CD8-positive, alpha-beta memory T cell (primary cell): ENCODE results near the gene RBM17. TPM values are rescaled to one million over a fixed set of nuclear protein-coding genes. Genes with fewer than 3 reads are reported as not detected.

Experiments used
- CTCF ChIA-PET: fragments of 350-600 bp; sonication (Branson Sonifier 250); formaldehyde crosslinking; loops from one replicate; lab custom pipeline; 2021; ENCODE audit warnings: antibody characterized with exemption; lab: Charles Lee
- POLR2A ChIA-PET: fragments of 350-600 bp; sonication (Branson Sonifier 250); formaldehyde crosslinking; loops from one replicate; lab custom pipeline; 2021; ENCODE audit warnings: antibody characterized with exemption; lab: Charles Lee
- DNase-seq, 5 donors: peaks; one replicate each; pipeline versions ENCODE4 v3.0.0 to v3.0.0-alpha.2; 2020 to 2022; ENCODE audit warnings: mixed read lengths in 1 of 5
- H3K27ac ChIP-seq: one replicate; pipeline ENCODE4 v1.7.0; 2013; ENCODE audit warnings: low read depth, mild to moderate bottlenecking, low read length, moderate library complexity
- H3K27me3 ChIP-seq: 2 replicates; pipeline ENCODE4 v1.7.0; 2013; ENCODE audit warnings: low read length, mild to moderate bottlenecking; ENCODE audit not compliant: insufficient read depth, poor library complexity, severe bottlenecking
- H3K36me3 ChIP-seq: 2 replicates; pipeline ENCODE4 v1.7.0; 2013; ENCODE audit warnings: mild to moderate bottlenecking, low read length, moderate library complexity; ENCODE audit not compliant: insufficient read depth
- H3K4me1 ChIP-seq: 2 replicates; pipeline ENCODE4 v1.7.0; 2013; ENCODE audit warnings: mild to moderate bottlenecking, low read length, moderate library complexity; ENCODE audit not compliant: insufficient read depth
- H3K4me3 ChIP-seq: 2 replicates; pipeline ENCODE4 v1.7.0; 2013; ENCODE audit warnings: mild to moderate bottlenecking, low read length
- H3K9me3 ChIP-seq: 2 replicates; pipeline ENCODE4 v1.7.0; 2013; ENCODE audit warnings: mild to moderate bottlenecking, low read length
- H3K27ac Mint-ChIP-seq, 8 donors: one replicate each; pipeline ENCODE4 v1.8.0; 2020 to 2021; ENCODE audit warnings: mixed read lengths in 8 of 8, mild to moderate bottlenecking in 6 of 8, inconsistent platforms in 3 of 8, moderate library complexity in 3 of 8
- H3K27me3 Mint-ChIP-seq, 2 donors: one replicate each; pipeline ENCODE4 v1.8.0; 2020 to 2021; ENCODE audit warnings: mixed read lengths in 2 of 2, mild to moderate bottlenecking in 1 of 2, moderate library complexity in 1 of 2
- H3K36me3 Mint-ChIP-seq, 3 donors: one replicate each; pipeline ENCODE4 v1.8.0; 2020 to 2021; ENCODE audit warnings: mixed read lengths in 3 of 3, inconsistent platforms in 1 of 3, mild to moderate bottlenecking in 1 of 3
- H3K4me1 Mint-ChIP-seq, 3 donors: one replicate each; pipeline ENCODE4 v1.8.0; 2020 to 2021; ENCODE audit warnings: mixed read lengths in 3 of 3, inconsistent platforms in 1 of 3, mild to moderate bottlenecking in 1 of 3
- H3K4me3 Mint-ChIP-seq, 7 donors: one replicate each; pipeline ENCODE4 v1.8.0; 2020 to 2021; ENCODE audit warnings: mixed read lengths in 7 of 7, mild to moderate bottlenecking in 6 of 7, moderate library complexity in 4 of 7, inconsistent platforms in 2 of 7
- H3K9me3 Mint-ChIP-seq, 5 donors: one replicate each; pipeline ENCODE4 v1.8.0; 2020 to 2022; ENCODE audit warnings: mixed read lengths in 5 of 5, mild to moderate bottlenecking in 3 of 5, moderate library complexity in 2 of 5, inconsistent platforms in 1 of 5
- polyA plus RNA-seq: library from polyadenylated mRNA; unstranded; fragments of 300-500 nt; fragmentation: Illumina TruSeq; gene quantifications from one replicate; pipeline ENCODE4 v1.2.3, GENCODE V29; 2021
- total RNA-seq, 2 experiments: library from RNA; stranded (reverse); gene quantifications; one replicate each; pipeline ENCODE4 v1.2.3, GENCODE V29; 2021

Gene RBM17
- total and polyA plus RNA-seq, 3 experiments from 2014 or later: 91.8 to 282 (median 269) TPM

DNA sequence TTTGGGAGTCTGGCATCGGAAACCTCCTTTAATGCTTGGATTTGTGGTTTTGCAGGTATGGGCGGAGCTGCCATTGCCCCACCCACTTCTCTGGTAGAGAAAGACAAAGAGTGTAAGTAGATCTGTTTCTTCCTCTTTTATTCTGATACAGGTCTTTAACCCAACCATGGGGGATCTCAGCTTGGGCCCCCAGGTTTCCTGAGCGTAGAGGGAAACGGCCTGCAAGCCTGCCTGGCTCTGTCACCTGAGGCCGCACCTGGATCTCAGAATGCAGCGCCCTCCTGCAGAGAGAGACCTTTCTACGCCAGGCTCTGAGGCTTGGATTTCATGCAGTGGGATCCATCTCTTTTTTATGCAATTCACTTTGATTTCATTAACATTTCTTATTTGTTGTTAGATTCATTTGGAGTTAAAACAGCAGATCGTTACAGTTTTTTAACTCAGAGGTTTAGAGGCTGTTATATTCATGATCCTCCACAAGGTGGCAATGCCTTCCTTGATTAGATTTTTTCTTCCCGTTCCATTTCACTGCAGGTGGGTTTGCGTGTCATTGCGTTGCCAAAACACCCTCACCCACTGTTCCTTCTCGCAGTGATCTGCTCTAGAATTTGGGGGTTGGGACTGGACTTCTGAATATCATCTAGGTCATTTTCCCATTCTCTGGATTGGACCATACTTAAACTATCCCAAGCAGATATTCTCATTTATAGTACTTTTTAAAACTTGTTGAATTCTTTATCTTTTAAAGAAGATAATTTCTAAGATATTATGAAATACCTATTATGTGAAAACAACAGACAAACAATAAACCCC lies 20.0 kb downstream of the RBM17 start:
- H3K4me3 Mint-ChIP-seq: peak overlapping the region in 5 of 7 donors; percentile 57 to 73 (median 62)
- no peaks in the 10 kb centered on the region for H3K9me3 Mint-ChIP-seq
- H3K4me1 Mint-ChIP-seq: peaks cover 25 to 43% (median 33%) of the 10 kb centered on the region in 3 donors
- peaks cover 0 to 1% of the 10 kb centered on the region in 2 donors for H3K27me3 Mint-ChIP-seq
- H3K36me3 Mint-ChIP-seq: peaks cover 15 to 91% (median 40%) of the 10 kb centered on the region in 3 donors
- no peak overlapping the region for H3K27ac ChIP-seq
- H3K4me1 ChIP-seq: peaks cover 10% of the 10 kb centered on the region
- H3K27me3 ChIP-seq: no peaks in the 10 kb centered on the region
- CTCF ChIA-PET: interaction anchor here (0.8 to 4.6 kb wide), 9 partner anchors 20 to 301 kb away, joined by 3 to 25 read pairs (median 6); partner anchors contain the start of gene PFKFB3
- H3K36me3 ChIP-seq: peaks cover 67% of the 10 kb centered on the region
- H3K9me3 ChIP-seq: no peaks in the 10 kb centered on the region
- H3K27ac Mint-ChIP-seq: peak overlapping the region; percentile 68 to 94 (median 86)
- H3K4me3 ChIP-seq: no peak overlapping the region
- POLR2A ChIA-PET: no interaction called here
- peak in 3 of 5 donors; percentile 22 to 54 (median 45) for DNase-seq

DNA sequence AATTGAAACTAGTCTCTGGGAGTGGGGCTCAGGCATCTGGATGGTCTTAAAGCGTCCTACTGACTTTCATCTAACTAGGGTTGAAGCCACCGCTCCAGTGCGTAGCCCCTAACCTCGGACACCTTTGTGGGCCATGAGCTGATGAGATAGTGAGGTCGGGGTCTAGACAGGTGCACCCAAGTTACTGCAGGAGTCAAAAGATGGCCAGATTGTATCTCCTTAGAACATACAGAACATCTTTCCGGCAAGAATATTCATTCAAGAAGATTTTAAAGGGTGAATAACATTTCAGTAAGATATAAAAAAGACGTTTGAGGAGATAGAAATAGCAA lies 20.6 kb downstream of the RBM17 start:
- Histone ChIP-seq H3K27ac (no peak overlapping the region), H3K9me3 (no peaks in the 10 kb centered on the region), H3K4me1 (peaks cover 10% of the 10 kb centered on the region), H3K36me3 (peaks cover 71% of the 10 kb centered on the region), H3K4me3 (no peak overlapping the region), H3K27me3 (no peaks in the 10 kb centered on the region)
- H3K27me3 Mint-ChIP-seq: peaks cover 0 to 1% of the 10 kb centered on the region in 2 donors
- H3K9me3 Mint-ChIP-seq: no peaks in the 10 kb centered on the region
- H3K36me3 Mint-ChIP-seq: peaks cover 17 to 92% (median 45%) of the 10 kb centered on the region in 3 donors
- CTCF ChIA-PET: interaction anchor here (1.3 to 4.6 kb wide), 5 partner anchors 19 to 297 kb away, joined by 3 to 25 read pairs (median 8); partner anchors contain the start of gene PFKFB3
- POLR2A ChIA-PET: no interaction called here
- peaks cover 23 to 37% (median 28%) of the 10 kb centered on the region in 3 donors for H3K4me1 Mint-ChIP-seq
- no peak for DNase-seq
- H3K4me3 Mint-ChIP-seq: peak overlapping the region; percentile 3 to 67 (median 49)
- H3K27ac Mint-ChIP-seq: peak overlapping the region in 6 of 8 donors; percentile 57 to 94 (median 84)

DNA sequence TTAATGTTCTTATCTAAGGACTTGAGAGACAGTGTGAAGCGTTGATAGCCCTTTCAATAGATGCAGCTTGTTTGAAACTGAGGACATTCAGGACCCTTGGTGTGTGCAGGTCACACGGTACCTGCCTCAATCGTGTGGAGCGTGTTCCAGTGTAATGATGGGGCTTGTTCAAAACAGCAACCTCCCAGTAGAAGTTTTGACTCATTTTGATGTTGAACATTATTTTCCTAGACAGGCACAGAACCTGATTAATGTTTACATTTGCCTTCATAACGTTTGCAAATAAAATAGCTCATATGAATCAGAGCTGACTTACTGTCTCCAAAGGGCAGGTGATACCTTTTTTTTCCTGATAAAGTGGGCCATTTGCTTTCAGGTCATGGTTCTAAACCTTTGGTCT lies 21.3 kb downstream of the RBM17 start:
- Histone ChIP-seq H3K4me1 (peaks cover 10% of the 10 kb centered on the region), H3K4me3 (no peak overlapping the region), H3K9me3 (no peaks in the 10 kb centered on the region), H3K36me3 (peaks cover 73% of the 10 kb centered on the region), H3K27ac (no peak overlapping the region), H3K27me3 (no peaks in the 10 kb centered on the region)
- H3K4me3 Mint-ChIP-seq: peak overlapping the region; percentile 3 to 67 (median 49)
- peak overlapping the region in 7 of 8 donors; percentile 57 to 94 (median 82) for H3K27ac Mint-ChIP-seq
- no peaks in the 10 kb centered on the region for H3K9me3 Mint-ChIP-seq
- ChIA-PET POLR2A (no interaction called here), CTCF (interaction anchor here (1.3 to 4.6 kb wide), 7 partner anchors 34 to 300 kb away, joined by 3 to 25 read pairs (median 8); partner anchors contain the start of gene PFKFB3)
- DNase-seq: no peak
- peaks cover 0 to 1% of the 10 kb centered on the region in 2 donors for H3K27me3 Mint-ChIP-seq
- peaks cover 17 to 93% (median 43%) of the 10 kb centered on the region in 3 donors for H3K36me3 Mint-ChIP-seq
- H3K4me1 Mint-ChIP-seq: peaks cover 23 to 30% (median 28%) of the 10 kb centered on the region in 3 donors

DNA sequence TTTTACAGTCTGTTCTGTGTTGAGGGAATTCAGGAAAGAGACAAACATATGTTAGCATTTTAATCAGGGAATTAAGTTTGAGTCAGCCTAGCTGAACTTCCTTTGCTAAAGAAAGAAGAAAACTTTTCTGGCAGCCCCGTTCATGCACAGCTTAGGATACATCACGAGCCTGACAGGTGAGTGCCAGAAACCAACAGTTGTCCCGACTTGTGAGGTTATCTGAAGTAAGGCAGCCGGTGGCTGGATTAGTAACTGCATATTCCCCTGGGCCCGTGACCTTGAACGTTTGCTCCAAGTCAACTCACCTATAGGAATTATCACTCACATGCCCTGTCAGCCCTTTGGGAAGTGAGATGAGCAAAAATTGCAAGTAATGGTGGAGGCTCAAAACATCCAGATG lies 24.1 kb downstream of the RBM17 start:
- CTCF ChIA-PET: interaction anchor here (1.2 to 3.1 kb wide), 2 partner anchors 60 to 90 kb away, joined by 3 to 16 read pairs; partner anchors contain the start of gene PFKFB3
- H3K36me3 Mint-ChIP-seq: peaks cover 17 to 88% (median 43%) of the 10 kb centered on the region in 3 donors
- Histone ChIP-seq H3K36me3 (peaks cover 61% of the 10 kb centered on the region), H3K27ac (no peak overlapping the region), H3K27me3 (no peaks in the 10 kb centered on the region), H3K4me1 (peaks cover 10% of the 10 kb centered on the region), H3K9me3 (no peaks in the 10 kb centered on the region), H3K4me3 (no peak overlapping the region)
- DNase-seq: no peak
- no peaks in the 10 kb centered on the region for H3K9me3 Mint-ChIP-seq
- POLR2A ChIA-PET: no interaction called here
- peaks cover 0 to 1% of the 10 kb centered on the region in 2 donors for H3K27me3 Mint-ChIP-seq
- peak overlapping the region in 1 of 8 donors; percentile 39 for H3K27ac Mint-ChIP-seq
- H3K4me3 Mint-ChIP-seq: no peak overlapping the region
- peaks cover 23 to 28% (median 27%) of the 10 kb centered on the region in 3 donors for H3K4me1 Mint-ChIP-seq

DNA sequence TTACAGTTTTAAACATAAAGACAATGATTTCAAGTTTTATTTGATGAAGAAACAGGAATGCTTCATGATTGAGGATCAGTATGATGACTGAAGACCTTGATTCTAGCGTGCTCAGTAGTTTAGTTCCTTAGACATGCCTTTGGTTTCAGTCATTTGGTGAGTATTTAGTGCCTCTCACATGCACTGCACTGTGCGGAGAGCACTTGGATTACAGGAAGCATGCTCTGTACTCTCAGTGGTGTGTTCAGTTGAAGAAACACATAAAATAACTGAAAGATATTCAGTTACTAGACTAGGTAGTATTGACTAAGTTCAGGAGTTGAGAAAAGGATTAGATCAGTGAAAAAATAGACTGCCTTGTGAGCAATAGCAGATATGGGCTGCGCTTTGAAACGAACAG lies 25.5 kb downstream of the RBM17 start:
- H3K27me3 Mint-ChIP-seq: peaks cover 0 to 1% of the 10 kb centered on the region in 2 donors
- POLR2A ChIA-PET: no interaction called here
- no peak overlapping the region for H3K27ac ChIP-seq
- no peak for DNase-seq
- H3K36me3 Mint-ChIP-seq: peaks cover 17 to 76% (median 36%) of the 10 kb centered on the region in 3 donors
- H3K36me3 ChIP-seq: peaks cover 51% of the 10 kb centered on the region
- H3K9me3 ChIP-seq: no peaks in the 10 kb centered on the region
- peak overlapping the region in 4 of 8 donors; percentile 46 to 76 (median 66) for H3K27ac Mint-ChIP-seq
- CTCF ChIA-PET: interaction anchor here (1.0 to 1.2 kb wide), 2 partner anchors 59 to 288 kb away, joined by 3 read pairs; no protein-coding TSS in a partner anchor
- H3K4me1 ChIP-seq: no peaks in the 10 kb centered on the region
- peaks cover 13 to 15% (median 14%) of the 10 kb centered on the region in 3 donors for H3K4me1 Mint-ChIP-seq
- no peak overlapping the region for H3K4me3 ChIP-seq
- H3K27me3 ChIP-seq: no peaks in the 10 kb centered on the region
- no peak overlapping the region for H3K4me3 Mint-ChIP-seq
- H3K9me3 Mint-ChIP-seq: no peaks in the 10 kb centered on the region

DNA sequence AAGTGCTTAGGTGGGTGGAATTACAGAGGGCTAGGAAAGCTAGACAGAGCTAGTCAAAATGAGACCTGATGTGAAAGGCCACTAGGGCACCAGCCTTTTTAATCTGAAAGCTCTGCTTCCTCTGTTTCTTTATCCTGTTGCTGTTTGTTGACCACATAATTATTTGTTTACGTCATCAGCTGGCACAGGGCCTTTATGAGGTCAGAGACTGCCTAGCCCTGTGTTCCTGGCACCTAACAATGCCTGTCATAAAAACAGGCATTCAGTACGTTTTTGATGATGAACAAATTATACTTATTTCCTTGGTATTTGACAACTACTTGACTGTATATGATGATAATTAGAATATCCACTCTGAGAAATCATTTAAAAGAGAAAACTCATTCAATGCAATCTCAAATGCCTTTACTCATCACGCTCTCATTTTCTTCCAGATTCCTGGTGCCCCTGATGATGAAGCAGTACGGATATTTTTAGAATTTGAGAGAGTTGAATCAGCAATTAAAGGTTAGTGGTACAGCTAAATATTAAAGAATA lies 26.0 kb downstream of the RBM17 start:
- Histone ChIP-seq H3K27me3 (no peaks in the 10 kb centered on the region), H3K36me3 (peaks cover 50% of the 10 kb centered on the region), H3K9me3 (no peaks in the 10 kb centered on the region), H3K27ac (no peak overlapping the region), H3K4me1 (no peaks in the 10 kb centered on the region), H3K4me3 (no peak overlapping the region)
- Mint-ChIP-seq H3K27me3 (peaks cover 0 to under 1% of the 10 kb centered on the region in 2 donors), H3K9me3 (no peaks in the 10 kb centered on the region), H3K36me3 (peaks cover 16 to 70% (median 32%) of the 10 kb centered on the region in 3 donors), H3K4me1 (peaks cover 8 to 9% (median 9%) of the 10 kb centered on the region in 3 donors), H3K4me3 (no peak overlapping the region), H3K27ac (peak overlapping the region in 4 of 8 donors; percentile 46 to 76 (median 66))
- ChIA-PET CTCF (no interaction called here), POLR2A (no interaction called here)
- no peak for DNase-seq

DNA sequence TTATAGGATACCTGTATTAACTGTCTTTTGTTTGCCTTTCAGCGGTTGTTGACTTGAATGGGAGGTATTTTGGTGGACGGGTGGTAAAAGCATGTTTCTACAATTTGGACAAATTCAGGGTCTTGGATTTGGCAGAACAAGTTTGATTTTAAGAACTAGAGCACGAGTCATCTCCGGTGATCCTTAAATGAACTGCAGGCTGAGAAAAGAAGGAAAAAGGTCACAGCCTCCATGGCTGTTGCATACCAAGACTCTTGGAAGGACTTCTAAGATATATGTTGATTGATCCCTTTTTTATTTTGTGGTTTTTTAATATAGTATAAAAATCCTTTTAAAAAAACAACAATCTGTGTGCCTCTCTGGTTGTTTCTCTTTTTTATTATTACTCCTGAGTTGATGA lies 26.6 kb downstream of the RBM17 start:
- Mint-ChIP-seq H3K27ac (peak overlapping the region in 2 of 8 donors; percentile 32 to 52), H3K9me3 (no peaks in the 10 kb centered on the region), H3K27me3 (no peaks in the 10 kb centered on the region), H3K4me1 (peaks cover 3 to 4% (median 3%) of the 10 kb centered on the region in 3 donors), H3K36me3 (peaks cover 13 to 65% (median 28%) of the 10 kb centered on the region in 3 donors), H3K4me3 (no peak overlapping the region)
- H3K36me3 ChIP-seq: peaks cover 44% of the 10 kb centered on the region
- no peak overlapping the region for H3K27ac ChIP-seq
- H3K9me3 ChIP-seq: no peaks in the 10 kb centered on the region
- H3K4me1 ChIP-seq: no peaks in the 10 kb centered on the region
- POLR2A ChIA-PET: no interaction called here
- H3K27me3 ChIP-seq: no peaks in the 10 kb centered on the region
- DNase-seq: no peak
- CTCF ChIA-PET: no interaction called here
- no peak overlapping the region for H3K4me3 ChIP-seq
